B cell (primary cell): ENCODE data around the gene PFN4. TPM values are rescaled to one million over a fixed set of nuclear protein-coding genes. Genes with fewer than 3 reads are reported as not detected.

Experiments used
- ATAC-seq: fragments of 200-7000 bp; cut with Tn5 transposase; one replicate; pipeline ENCODE4 v1.10.0; 2021; ENCODE audit warnings: low read depth, mild to moderate bottlenecking, moderate number of reproducible peaks, moderate library complexity
- CTCF ChIA-PET: fragments of 350-600 bp; sonication (Branson Sonifier 250); formaldehyde crosslinking; loops from one replicate; lab custom pipeline; 2021; ENCODE audit warnings: antibody characterized with exemption, inconsistent platforms; lab: Charles Lee
- POLR2A ChIA-PET: fragments of 350-600 bp; sonication (Branson Sonifier 250); formaldehyde crosslinking; loops from one replicate; lab custom pipeline; 2021; ENCODE audit warnings: antibody characterized with exemption; lab: Charles Lee
- DNase-seq: peaks from one replicate; pipeline ENCODE4 v3.0.0; 2013
- H2AFZ ChIP-seq: 2 replicates; pipeline ENCODE4 v1.6.1; 2012; ENCODE audit warnings: mild to moderate bottlenecking, low read depth, low read length; ENCODE audit not compliant: insufficient read depth, poor library complexity, severe bottlenecking
- H3K27ac ChIP-seq, 2 donors: 1 replicate in 1 of 2; 2 replicates in 1 of 2; pipeline ENCODE4 v1.5.1; 2012 to 2013; ENCODE audit warnings: low read length in 2 of 2, mild to moderate bottlenecking in 2 of 2, moderate library complexity in 1 of 2
- H3K27me3 ChIP-seq, 4 experiments: fragments of 200-600 bp in 1 of 4; sonication (generic) in 1 of 4; replicated peaks in 1 of 4; 1 replicate in 2 of 4; 2 replicates in 2 of 4; pipeline versions ENCODE4 v1.6.1 to v1.7.0; 2013 to 2016; ENCODE audit warnings: low read length in 3 of 4, mild to moderate bottlenecking in 2 of 4, mixed read lengths in 1 of 4, moderate library complexity in 1 of 4; ENCODE audit not compliant: insufficient read depth in 4 of 4, control insufficient read depth in 3 of 4; ENCODE audit errors: control extremely low read depth in 1 of 4
- H3K36me3 ChIP-seq, 2 experiments: replicated peaks in 1 of 2; 1 replicate in 1 of 2; 2 replicates in 1 of 2; pipeline versions ENCODE4 v1.6.1 to v1.7.1; 2013; ENCODE audit warnings: low read length in 1 of 2; ENCODE audit not compliant: insufficient read depth in 2 of 2, control insufficient read depth in 1 of 2; ENCODE audit errors: control extremely low read depth in 1 of 2, extremely low read depth in 1 of 2
- H3K4me1 ChIP-seq, 2 donors: fragments of 200-600 bp in 1 of 2; sonication (generic) in 1 of 2; 1 replicate in 1 of 2; 2 replicates in 1 of 2; pipeline versions ENCODE4 v1.5.1 to v1.6.1; 2013 to 2017; ENCODE audit warnings: low read length in 2 of 2; ENCODE audit not compliant: control insufficient read depth in 2 of 2, insufficient read depth in 2 of 2
- H3K4me2 ChIP-seq: replicated peaks from 2 replicates; pipeline ENCODE3; 2012; ENCODE audit warnings: mild to moderate bottlenecking, low read depth, low read length; ENCODE audit not compliant: poor library complexity, severe bottlenecking
- H3K4me3 ChIP-seq, 5 experiments: fragments of 200-600 bp in 1 of 5; sonication (generic) in 1 of 5; 1 replicate in 3 of 5; 2 replicates in 2 of 5; pipeline versions ENCODE4 v1.5.1 to v1.7.0; 2011 to 2016; ENCODE audit warnings: low read length in 4 of 5, mild to moderate bottlenecking in 4 of 5, low read depth in 2 of 5, control low read depth in 1 of 5, moderate library complexity in 1 of 5; ENCODE audit not compliant: insufficient read depth in 1 of 5; ENCODE audit errors: control extremely low read depth in 1 of 5, extremely low read depth in 1 of 5
- H3K79me2 ChIP-seq: fragments of 200-600 bp; sonication (generic); one replicate; pipeline ENCODE4 v1.6.0; 2016; ENCODE audit warnings: low read length; ENCODE audit not compliant: control insufficient read depth, insufficient read depth
- H3K9ac ChIP-seq: fragments of 200-600 bp; sonication (generic); 2 replicates; pipeline ENCODE4 v1.6.1; 2017; ENCODE audit warnings: mild to moderate bottlenecking, low read length, moderate library complexity
- H3K9me3 ChIP-seq, 3 donors: one replicate each; pipeline versions ENCODE4 v1.6.1 to v1.7.1; 2013; ENCODE audit warnings: low read length in 2 of 3; ENCODE audit not compliant: control insufficient read depth in 2 of 3, insufficient read depth in 1 of 3; ENCODE audit errors: control extremely low read depth in 1 of 3
- H4K20me1 ChIP-seq: 2 replicates; pipeline ENCODE4 v1.6.0; 2012; ENCODE audit warnings: mild to moderate bottlenecking, low read length; ENCODE audit not compliant: insufficient read depth, control insufficient read depth, poor library complexity, severe bottlenecking
- H3K27ac Mint-ChIP-seq: one replicate; pipeline ENCODE4 v1.8.0; 2021; ENCODE audit warnings: mixed read lengths
- H3K27me3 Mint-ChIP-seq: one replicate; pipeline ENCODE4 v1.8.0; 2021; ENCODE audit warnings: mixed read lengths
- H3K4me1 Mint-ChIP-seq: one replicate; pipeline ENCODE4 v1.8.0; 2021; ENCODE audit warnings: mixed read lengths
- H3K4me3 Mint-ChIP-seq: one replicate; pipeline ENCODE4 v1.8.0; 2021; ENCODE audit warnings: mixed read lengths
- H3K9me3 Mint-ChIP-seq: one replicate; pipeline ENCODE4 v1.8.0; 2022; ENCODE audit warnings: mixed read lengths; ENCODE audit not compliant: insufficient read depth
- CTCF ChIP-seq: fragments of 200-600 bp; IDR thresholded peaks from one replicate; pipeline ENCODE4 v1.8.0; 2022; ENCODE audit warnings: antibody characterized with exemption, mild to moderate bottlenecking
- EZH2 ChIP-seq: IDR thresholded peaks from 2 replicates; pipeline ENCODE4 v1.6.1; 2012; ENCODE audit warnings: borderline replicate concordance, low read depth, mild to moderate bottlenecking, moderate library complexity, low read length; ENCODE audit not compliant: insufficient read depth, poor library complexity, severe bottlenecking
- WGBS: methylation state at CpG from one replicate; pipeline ENCODE4 v1.1.5; 2013; ENCODE audit warnings: missing lambda C conversion rate; ENCODE audit not compliant: insufficient coverage; 5-methylcytosine and 5-hydroxymethylcytosine counted together
- intact Hi-C: fragments of 100-400 bp; cut with micrococcal nuclease; formaldehyde crosslinking; loops from one replicate; pipeline ENCODE4 v1.10.0; 2022
- polyA plus RNA-seq: library from polyadenylated mRNA; depleted of rRNA; stranded (reverse); fragments of >200 nt; gene quantifications from 2 replicates; pipeline ENCODE4 v1.2.3, GENCODE V29; 2012
- total RNA-seq, 2 donors: library from RNA; stranded (reverse); fragments of 120-200 nt in 1 of 2; gene quantifications; 1 replicate in 1 of 2; 2 replicates in 1 of 2; pipeline versions ENCODE4 v1.2.3 to v1.2.4, GENCODE V29; 2013 to 2022

The PFN4 gene
- total and polyA plus RNA-seq, 2 donors (not counting 1 experiment from before 2014, with no cell fraction given): 0.13 to 0.39 TPM

GRCh38 chr2:24162494-24162893 is 39.4 kb upstream of the PFN4 start:
- Histone ChIP-seq H3K27me3 (no peaks in the 10 kb centered on the region), H3K79me2 (no peaks in the 10 kb centered on the region), H2AFZ (no peak overlapping the region), H3K9ac (no peak overlapping the region), H3K36me3 (no peaks in the 10 kb centered on the region), H3K9me3 (peaks cover 0 to 5% (median 4%) of the 10 kb centered on the region in 3 donors), H3K4me1 (peaks cover 8 to 11% of the 10 kb centered on the region in 2 donors), H4K20me1 (no peaks in the 10 kb centered on the region), H3K4me2 (no peak overlapping the region), H3K27ac (no peak overlapping the region), H3K4me3 (no peak overlapping the region)
- Mint-ChIP-seq H3K4me1 (peaks cover 9% of the 10 kb centered on the region), H3K27me3 (no peaks in the 10 kb centered on the region), H3K27ac (no peak overlapping the region), H3K9me3 (no peaks in the 10 kb centered on the region), H3K4me3 (no peak overlapping the region)
- ATAC-seq (no peak), DNase-seq (no peak)
- CTCF ChIA-PET: interaction anchor here (0.6 to 2.7 kb wide), 10 partner anchors 10 to 1539 kb away, joined by 3 to 9 read pairs (median 4); partner anchors contain the start of gene TP53I3
- TF ChIP-seq CTCF (no peak), EZH2 (no peak)
- WGBS: no CpG with 5 or more reads among the region's 1 CpG
- POLR2A ChIA-PET: no interaction called here
- intact Hi-C loops: no loop called here

- Histone ChIP-seq H3K4me3 (no peak overlapping the region), H3K79me2 (no peaks in the 10 kb centered on the region), H3K9me3 (peaks cover 0 to 5% (median 4%) of the 10 kb centered on the region in 3 donors), H2AFZ (no peak overlapping the region), H4K20me1 (no peaks in the 10 kb centered on the region), H3K4me2 (no peak overlapping the region), H3K27me3 (no peaks in the 10 kb centered on the region), H3K36me3 (no peaks in the 10 kb centered on the region), H3K4me1 (peaks cover 8 to 11% of the 10 kb centered on the region in 2 donors), H3K9ac (no peak overlapping the region), H3K27ac (no peak overlapping the region)
- no peak for ATAC-seq
- Mint-ChIP-seq H3K27me3 (no peaks in the 10 kb centered on the region), H3K4me3 (no peak overlapping the region), H3K27ac (no peak overlapping the region), H3K9me3 (no peaks in the 10 kb centered on the region), H3K4me1 (peaks cover 9% of the 10 kb centered on the region)
- ChIA-PET POLR2A (no interaction called here), CTCF (interaction anchor here (2.7 kb wide), 1 partner anchor 336 kb away, joined by 9 read pairs; no protein-coding TSS in a partner anchor)
- intact Hi-C loops: no loop called here
- TF ChIP-seq EZH2 (no peak), CTCF (no peak)
- no peak for DNase-seq
Measured at GRCh38 chr2:24160761-24161160, 37.6 kb upstream of the PFN4 start.
